Stimulated activated effector memory CD8-positive, alpha-beta T cell treated with anti-CD3 and anti-CD28 coated beads, Interleukin-12 subunit alpha, Interleukin-12 subunit beta, amount 100 ng/mL, for 72 hours (primary cell): ENCODE measurements around the gene LUC7L3.
A peak's percentile ranks its signal among the peaks of the same experiment; 100 is the strongest.
"Not testable (repeated sequence)": the region's sequence is repeated elsewhere in the genome, so short reads cannot be mapped to it uniquely, and the experiment has no call there.

Source experiments
- ATAC-seq: fragments of 150-1000 bp; cut with Tn5 transposase; 2 replicates; pipeline ENCODE4 v1.10.0; 2021
- DNase-seq, 2 donors: peaks; one replicate each; pipeline ENCODE4 v3.0.0; 2021 to 2022; ENCODE audit warnings: low spot score in 2 of 2
- H3K27ac Mint-ChIP-seq: one replicate; pipeline ENCODE4 v1.8.0; 2022; ENCODE audit warnings: mild to moderate bottlenecking, mixed read lengths
- H3K36me3 Mint-ChIP-seq: one replicate; pipeline ENCODE4 v1.8.0; 2022; ENCODE audit warnings: mild to moderate bottlenecking, mixed read lengths
- H3K4me1 Mint-ChIP-seq: one replicate; pipeline ENCODE4 v1.8.0; 2022; ENCODE audit warnings: mixed read lengths
- H3K4me3 Mint-ChIP-seq: one replicate; pipeline ENCODE4 v1.8.0; 2022; ENCODE audit warnings: mild to moderate bottlenecking, mixed read lengths
- H3K9me3 Mint-ChIP-seq: one replicate; pipeline ENCODE4 v1.8.0; 2022; ENCODE audit warnings: mixed read lengths

Gene LUC7L3

GRCh38 chr17:50692448-50693035, 26.9 kb upstream of the LUC7L3 start:
- H3K9me3 Mint-ChIP-seq: no peaks in the 10 kb centered on the region
- peaks cover 4% of the 10 kb centered on the region for H3K4me1 Mint-ChIP-seq
- ATAC-seq: no peak
- no peak for DNase-seq
- no peak overlapping the region for H3K4me3 Mint-ChIP-seq
- H3K36me3 Mint-ChIP-seq: peaks cover 57% of the 10 kb centered on the region
- H3K27ac Mint-ChIP-seq: peak overlapping the region; percentile 8

DNA sequence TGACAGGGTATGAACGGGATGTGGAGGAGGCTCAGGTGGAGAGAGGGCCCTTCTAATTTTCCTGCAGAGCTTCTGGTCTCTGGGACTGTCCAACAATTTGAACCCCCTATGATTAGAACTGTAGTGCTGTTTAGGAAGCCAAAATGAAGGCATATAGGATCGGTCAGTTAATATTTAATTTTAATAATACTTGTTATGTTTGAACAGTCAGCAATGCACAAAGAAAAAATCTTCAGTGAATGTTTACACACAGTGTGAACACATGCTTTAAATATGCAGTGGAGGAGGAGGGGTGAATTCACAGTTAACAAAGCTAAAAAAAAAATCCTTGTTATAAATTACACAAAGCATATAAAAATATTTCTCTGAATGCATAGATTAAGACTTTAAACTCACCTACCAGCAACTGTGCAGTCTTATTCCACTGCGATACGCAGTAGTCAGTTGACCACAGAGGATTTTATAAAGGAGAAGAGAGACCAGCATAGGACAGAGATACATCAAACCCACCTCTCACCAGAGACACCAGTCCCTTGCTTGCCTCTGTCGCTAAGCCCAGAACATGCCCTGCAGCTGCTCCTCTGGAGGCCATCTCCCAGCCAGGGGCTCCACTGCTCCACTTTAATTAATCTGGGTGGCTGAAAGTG, 26.2 kb upstream of the LUC7L3 start:
- H3K4me3 Mint-ChIP-seq: no peak overlapping the region
- ATAC-seq (no peak), DNase-seq (no peak)
- peaks cover 4% of the 10 kb centered on the region for H3K4me1 Mint-ChIP-seq
- H3K27ac Mint-ChIP-seq: peak overlapping the region; percentile 8
- no peaks in the 10 kb centered on the region for H3K9me3 Mint-ChIP-seq
- H3K36me3 Mint-ChIP-seq: peaks cover 63% of the 10 kb centered on the region

- Mint-ChIP-seq H3K9me3 (no peaks in the 10 kb centered on the region), H3K36me3 (peaks cover 96% of the 10 kb centered on the region), H3K4me1 (peaks cover 4% of the 10 kb centered on the region), H3K27ac (peak overlapping the region; percentile 46), H3K4me3 (no peak overlapping the region)
- no peak for DNase-seq
- ATAC-seq: no peak
Measured at GRCh38 chr17:50696365-50696879, 23.0 kb upstream of the LUC7L3 start.

GRCh38 chr17:50697062-50697461, 22.3 kb upstream of the LUC7L3 start:
- Mint-ChIP-seq H3K4me1 (peaks cover 8% of the 10 kb centered on the region), H3K27ac (peak overlapping the region; percentile 46), H3K36me3 (peaks cover 100% of the 10 kb centered on the region), H3K9me3 (no peaks in the 10 kb centered on the region), H3K4me3 (no peak overlapping the region)
- ATAC-seq (no peak), DNase-seq (no peak)

DNA sequence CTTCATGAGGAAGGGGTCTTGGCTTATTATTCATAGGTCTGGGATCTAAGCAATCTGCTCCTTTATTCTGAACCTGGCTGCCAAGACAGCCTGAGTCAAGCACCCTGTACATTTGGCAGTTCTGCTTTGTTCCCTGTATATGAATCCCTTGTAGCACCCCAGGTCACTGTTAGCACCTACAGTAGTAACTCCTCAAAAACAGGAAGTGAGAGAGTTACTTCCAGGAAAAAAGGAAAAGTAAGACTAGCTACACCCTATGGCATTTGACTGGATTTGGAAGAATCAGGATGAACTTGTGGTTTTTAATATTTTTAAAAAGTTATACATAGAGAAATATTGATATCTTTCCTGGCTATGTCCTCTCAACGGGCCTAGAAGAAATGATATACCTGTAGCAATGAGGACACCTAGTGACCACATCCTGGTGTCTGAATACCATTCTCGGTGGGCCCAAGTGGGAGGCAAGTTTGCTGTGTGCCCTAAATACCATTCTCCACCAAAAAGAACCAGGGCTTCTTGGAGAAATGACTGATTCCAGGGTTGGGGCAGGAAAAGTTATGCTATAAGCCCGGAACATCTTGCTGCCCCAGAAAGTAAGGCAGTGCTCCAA, 21.6 kb upstream of the LUC7L3 start:
- Mint-ChIP-seq H3K27ac (peak overlapping the region; percentile 46), H3K4me3 (no peak overlapping the region), H3K36me3 (peaks cover 97% of the 10 kb centered on the region), H3K4me1 (peaks cover 12% of the 10 kb centered on the region), H3K9me3 (no peaks in the 10 kb centered on the region)
- no peak for ATAC-seq
- no peak for DNase-seq

GRCh38 chr17:50699410-50699809, 20.0 kb upstream of the LUC7L3 start:
- Mint-ChIP-seq H3K4me3 (no peak overlapping the region), H3K4me1 (peaks cover 25% of the 10 kb centered on the region), H3K9me3 (no peaks in the 10 kb centered on the region), H3K27ac (peak overlapping the region; percentile 35), H3K36me3 (peaks cover 91% of the 10 kb centered on the region)
- no peak for DNase-seq
- ATAC-seq: no peak

GRCh38 chr17:50703162-50703561, 16.2 kb upstream of the LUC7L3 start:
- no peaks in the 10 kb centered on the region for H3K9me3 Mint-ChIP-seq
- H3K4me1 Mint-ChIP-seq: peaks cover 31% of the 10 kb centered on the region
- ATAC-seq (no peak), DNase-seq (no peak)
- peak overlapping the region; percentile 79 for H3K27ac Mint-ChIP-seq
- H3K36me3 Mint-ChIP-seq: peaks cover 85% of the 10 kb centered on the region
- no peak overlapping the region for H3K4me3 Mint-ChIP-seq

DNA sequence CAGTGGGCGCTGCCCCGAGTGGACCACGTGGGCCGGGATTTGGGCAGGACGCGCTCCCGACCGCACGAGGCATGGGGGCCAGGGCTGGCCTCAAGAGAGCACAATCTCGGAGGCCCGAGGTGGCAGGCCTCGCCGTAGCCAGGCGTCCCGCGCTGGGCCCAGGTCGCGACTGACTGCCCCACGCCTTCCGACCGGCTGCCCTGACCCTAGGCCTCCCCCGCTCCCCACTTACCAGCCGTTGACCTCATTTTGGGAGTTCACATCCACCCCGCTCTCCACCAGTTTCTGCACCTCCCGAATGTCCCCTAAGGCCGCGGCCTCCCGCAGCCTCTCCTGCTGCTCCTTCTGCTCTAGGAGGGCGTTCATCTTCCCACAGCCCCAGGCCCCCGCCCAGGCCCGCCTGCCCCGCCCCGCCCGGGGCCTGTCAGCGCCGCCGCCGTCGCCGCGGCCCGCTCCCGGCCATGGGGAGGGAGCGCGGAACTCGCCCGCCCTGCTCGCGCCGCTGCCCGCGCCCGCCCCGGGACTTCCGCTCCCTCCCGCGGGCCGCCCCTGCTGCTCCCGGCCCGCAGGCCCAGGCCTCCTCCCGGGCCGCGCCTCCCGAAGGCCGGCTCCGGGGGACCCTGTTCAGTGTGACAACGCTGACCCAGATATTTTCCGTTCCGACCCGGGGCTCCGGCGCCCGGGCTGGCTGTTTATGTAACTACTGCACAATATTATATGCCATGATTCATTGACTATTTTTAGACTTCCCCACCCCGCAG, 11.9 kb upstream of the LUC7L3 start, which contains the start of gene ANKRD40:
TSS of gene ANKRD40 (minus strand) at position 626 of the 761 bp plus-strand sequence. CDS start at position 366, 260 bp downstream.
- peak; percentile 93 to 98 for DNase-seq
- peak; percentile 94 for ATAC-seq
- Mint-ChIP-seq H3K4me3 (peak within 1 kb of the TSS; percentile 80), H3K9me3 (no peaks in the 10 kb centered on the region), H3K27ac (peak within 1 kb of the TSS; percentile 96), H3K36me3 (peaks cover 42% of the 10 kb centered on the region), H3K4me1 (peaks cover 45% of the 10 kb centered on the region)

- Mint-ChIP-seq H3K27ac (peak overlapping the region; percentile 96), H3K36me3 (peaks cover 42% of the 10 kb centered on the region), H3K4me1 (peaks cover 40% of the 10 kb centered on the region), H3K9me3 (no peaks in the 10 kb centered on the region), H3K4me3 (peak overlapping the region; percentile 80)
- ATAC-seq (no peak), DNase-seq (no peak)
Measured at GRCh38 chr17:50708050-50709000, 11.1 kb upstream of the LUC7L3 start.

GRCh38 chr17:50709053-50709452, 10.3 kb upstream of the LUC7L3 start:
- not testable (repeated sequence) for ATAC-seq, H3K9me3 Mint-ChIP-seq, DNase-seq
- Mint-ChIP-seq H3K4me3 (peak overlapping the region; percentile 80), H3K4me1 (peaks cover 33% of the 10 kb centered on the region), H3K27ac (peak overlapping the region; percentile 96), H3K36me3 (peaks cover 35% of the 10 kb centered on the region)

GRCh38 chr17:50710025-50710424, 9.4 kb upstream of the LUC7L3 start:
- ATAC-seq (no peak), DNase-seq (no peak)
- Mint-ChIP-seq H3K27ac (peak overlapping the region; percentile 96), H3K4me1 (peaks cover 29% of the 10 kb centered on the region), H3K4me3 (peak overlapping the region; percentile 80), H3K36me3 (peaks cover 25% of the 10 kb centered on the region), H3K9me3 (no peaks in the 10 kb centered on the region)

DNA sequence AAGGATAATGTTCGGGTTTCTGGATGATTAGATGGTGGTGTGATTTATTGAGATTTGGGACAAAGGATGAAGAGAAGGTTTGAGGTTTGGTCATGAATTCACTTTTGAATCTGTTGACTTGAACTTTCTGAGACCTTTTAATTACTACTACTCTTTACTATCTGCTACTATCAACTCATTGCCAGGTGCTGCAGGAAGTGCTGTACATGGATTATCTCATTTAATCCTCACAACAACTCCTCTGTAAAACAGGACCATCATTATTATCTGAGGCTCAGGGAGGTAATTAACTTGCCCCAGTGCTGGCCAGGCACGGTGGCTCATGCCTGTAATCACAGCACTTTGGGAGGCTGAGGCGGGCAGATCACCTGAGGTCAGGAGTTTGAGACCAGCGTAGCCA, 8.8 kb upstream of the LUC7L3 start:
- peak overlapping the region; percentile 96 for H3K27ac Mint-ChIP-seq
- H3K4me1 Mint-ChIP-seq: peaks cover 26% of the 10 kb centered on the region
- peaks cover 19% of the 10 kb centered on the region for H3K36me3 Mint-ChIP-seq
- ATAC-seq (no peak), DNase-seq (no peak)
- no peaks in the 10 kb centered on the region for H3K9me3 Mint-ChIP-seq
- H3K4me3 Mint-ChIP-seq: no peak overlapping the region

DNA sequence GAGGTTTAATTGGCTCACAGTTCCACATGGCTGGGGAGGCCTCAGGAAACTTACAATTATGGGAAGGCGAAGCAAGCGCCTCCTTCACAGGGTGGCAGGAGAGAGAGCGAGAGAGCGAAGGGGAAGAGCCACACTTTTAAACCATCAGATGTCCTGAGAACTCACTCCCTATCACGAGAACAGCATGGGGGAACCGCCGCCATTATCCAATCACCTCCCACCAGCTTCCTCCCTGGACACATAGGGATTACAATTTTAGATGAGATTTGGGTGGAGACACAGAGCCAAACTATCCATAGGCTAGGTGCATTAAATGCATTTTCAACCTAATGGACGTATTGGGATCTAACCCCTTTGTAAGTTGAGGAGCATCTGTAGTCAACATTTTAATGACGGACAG, 6.8 kb upstream of the LUC7L3 start:
- Mint-ChIP-seq H3K4me3 (no peak overlapping the region), H3K36me3 (peaks cover 11% of the 10 kb centered on the region), H3K9me3 (no peaks in the 10 kb centered on the region), H3K4me1 (peaks cover 22% of the 10 kb centered on the region), H3K27ac (no peak overlapping the region)
- ATAC-seq (no peak), DNase-seq (no peak)

DNA sequence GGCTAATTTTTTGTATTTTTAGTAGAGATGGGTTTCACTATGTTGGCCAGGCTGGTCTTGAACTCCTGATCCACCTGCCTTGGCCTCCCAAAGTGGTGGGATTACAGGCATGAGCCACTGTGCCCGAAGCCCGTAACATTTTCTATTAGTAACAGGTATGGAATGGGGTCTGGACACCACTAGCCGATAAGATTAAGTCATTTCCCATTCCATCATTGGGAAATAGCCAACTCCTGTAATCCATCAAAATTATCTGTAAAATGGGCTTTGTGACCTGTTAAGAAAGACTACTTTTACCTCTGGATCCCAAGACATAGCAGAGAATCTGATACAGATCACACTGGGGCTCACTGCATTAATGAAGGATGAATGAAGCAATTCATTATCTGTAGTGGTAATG, 3.9 kb upstream of the LUC7L3 start:
- Mint-ChIP-seq H3K4me3 (no peak overlapping the region), H3K9me3 (no peaks in the 10 kb centered on the region), H3K27ac (no peak overlapping the region), H3K36me3 (peaks cover 20% of the 10 kb centered on the region), H3K4me1 (peaks cover 3% of the 10 kb centered on the region)
- DNase-seq (no peak), ATAC-seq (no peak)
